Measurements from ENCODE around the gene ACAP1. TPM values are rescaled to one million over a fixed set of nuclear protein-coding genes. Genes with fewer than 3 reads are reported as not detected.
A peak's percentile ranks its signal among the peaks of the same experiment; 100 is the strongest.

ACAP1 gene
- total and polyA plus RNA-seq, 8 donors = 1.6 to 5.6 (median 3.1) TPM

- TF ChIP-seq, protein P1, sequence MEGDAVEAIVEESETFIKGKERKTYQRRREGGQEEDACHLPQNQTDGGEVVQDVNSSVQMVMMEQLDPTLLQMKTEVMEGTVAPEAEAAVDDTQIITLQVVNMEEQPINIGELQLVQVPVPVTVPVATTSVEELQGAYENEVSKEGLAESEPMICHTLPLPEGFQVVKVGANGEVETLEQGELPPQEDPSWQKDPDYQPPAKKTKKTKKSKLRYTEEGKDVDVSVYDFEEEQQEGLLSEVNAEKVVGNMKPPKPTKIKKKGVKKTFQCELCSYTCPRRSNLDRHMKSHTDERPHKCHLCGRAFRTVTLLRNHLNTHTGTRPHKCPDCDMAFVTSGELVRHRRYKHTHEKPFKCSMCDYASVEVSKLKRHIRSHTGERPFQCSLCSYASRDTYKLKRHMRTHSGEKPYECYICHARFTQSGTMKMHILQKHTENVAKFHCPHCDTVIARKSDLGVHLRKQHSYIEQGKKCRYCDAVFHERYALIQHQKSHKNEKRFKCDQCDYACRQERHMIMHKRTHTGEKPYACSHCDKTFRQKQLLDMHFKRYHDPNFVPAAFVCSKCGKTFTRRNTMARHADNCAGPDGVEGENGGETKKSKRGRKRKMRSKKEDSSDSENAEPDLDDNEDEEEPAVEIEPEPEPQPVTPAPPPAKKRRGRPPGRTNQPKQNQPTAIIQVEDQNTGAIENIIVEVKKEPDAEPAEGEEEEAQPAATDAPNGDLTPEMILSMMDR (IDR thresholded peaks at IDR 0.05) = no peak
- Histone ChIP-seq H3K4me3 (no peak overlapping the region), H3K4me1 (peaks cover 0 to 18% (median 13%) of the 10 kb centered on the region in 3 donors), H3K36me3 (no peaks in the 10 kb centered on the region), H3K27me3 (no peaks in the 10 kb centered on the region), H3K27ac (no peak overlapping the region), H3K9me3 (no peaks in the 10 kb centered on the region)
- ATAC-seq (no peak), FAIRE-seq (no peak), DNase-seq (no peak)
- intact Hi-C loops (cut with DNase I) = loop anchor here in 1 of 3 donors (10.0 kb wide), 1 partner anchor 247 kb away; the partner anchor contains the start of gene SLC16A11
- 73 to 81% methylated on average over 2 of the region's 2 CpGs for WGBS, 2 donors
Observed at GRCh38 chr17:7292194-7292593, 44.1 kb upstream of the ACAP1 start.

- intact Hi-C loops (cut with DNase I) = loop anchor here in 1 of 3 donors (10.0 kb wide), 1 partner anchor 248 kb away; the partner anchor contains the start of gene SLC16A11
Observed at GRCh38 chr17:7292729-7293128, 43.6 kb upstream of the ACAP1 start.

DNA sequence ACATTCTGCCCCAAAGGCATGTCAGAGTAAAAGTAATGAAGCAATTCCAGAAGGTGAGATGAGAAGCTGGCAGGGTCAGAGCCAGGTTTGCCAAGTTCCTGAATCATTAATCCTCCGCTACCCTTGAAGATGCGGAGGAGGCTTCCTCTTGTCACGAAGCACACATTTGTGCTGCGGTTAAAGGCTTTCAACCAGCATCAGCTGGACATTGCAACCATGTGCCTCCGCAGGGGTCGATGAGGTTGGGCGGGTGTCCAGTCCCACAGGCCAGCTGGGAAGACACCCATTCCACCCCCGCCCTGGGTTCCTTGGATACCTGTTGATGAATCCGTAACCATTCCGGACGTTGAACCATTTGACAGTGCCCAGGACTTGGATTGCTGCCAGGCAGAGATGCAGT, 43.2 kb upstream of the ACAP1 start:
- H3K27me3 ChIP-seq = no peaks in the 10 kb centered on the region
- peaks cover 0 to 18% (median 13%) of the 10 kb centered on the region in 3 donors for H3K4me1 ChIP-seq
- no peaks in the 10 kb centered on the region for H3K36me3 ChIP-seq
- TF ChIP-seq, protein P1 (IDR thresholded peaks at IDR 0.05) = no peak
- H3K27ac ChIP-seq = no peak overlapping the region
- no peak overlapping the region for H3K4me3 ChIP-seq
- intact Hi-C loops (cut with DNase I) = loop anchor here in 1 of 3 donors (10.0 kb wide), 1 partner anchor 248 kb away; the partner anchor contains the start of gene SLC16A11
- ATAC-seq (no peak), DNase-seq (peak in 2 of 6 donors; percentile 26 to 69), FAIRE-seq (no peak)
- no peaks in the 10 kb centered on the region for H3K9me3 ChIP-seq
- WGBS, 2 donors = 82% methylated on average over 11 of the region's 11 CpGs

More at GRCh38 chr17:7292729-7293128, 43.6 kb upstream of the ACAP1 start:
- Histone ChIP-seq H3K4me1 (peaks cover 0 to 18% (median 13%) of the 10 kb centered on the region in 3 donors), H3K36me3 (no peaks in the 10 kb centered on the region), H3K9me3 (no peaks in the 10 kb centered on the region), H3K4me3 (no peak overlapping the region), H3K27ac (no peak overlapping the region), H3K27me3 (no peaks in the 10 kb centered on the region)
- WGBS, 2 donors = 55 to 59% methylated on average over 6 of the region's 6 CpGs
- TF ChIP-seq, protein P1 (IDR thresholded peaks at IDR 0.05) = no peak
- FAIRE-seq (no peak), DNase-seq (no peak), ATAC-seq (no peak)

- H3K27me3 ChIP-seq = no peaks in the 10 kb centered on the region
- H3K9me3 ChIP-seq = no peaks in the 10 kb centered on the region
- peak in 3 of 4 donors; percentile 10 to 55 (median 18) for ATAC-seq
- DNase-seq = peak; percentile 48 to 83 (median 66)
- peaks cover 0 to 18% (median 13%) of the 10 kb centered on the region in 3 donors for H3K4me1 ChIP-seq
- 10 to 12% methylated on average over 32 to 75 of the region's 75 CpGs for WGBS, 2 donors
- TF ChIP-seq, protein P1 (IDR thresholded peaks at IDR 0.05) = no peak
- no peak for FAIRE-seq
- no peaks in the 10 kb centered on the region for H3K36me3 ChIP-seq
- peak overlapping the region in 2 of 4 donors; percentile 26 to 42 for H3K4me3 ChIP-seq
- no peak overlapping the region for H3K27ac ChIP-seq
- intact Hi-C loops (cut with DNase I) = loop anchor here in 1 of 3 donors (10.0 kb wide), 1 partner anchor 249 kb away; the partner anchor contains the start of gene SLC16A11
Observed at GRCh38 chr17:7293816-7294613, 42.3 kb upstream of the ACAP1 start.
